ENCODE measurements around the gene RPS24.

RPS24 gene

DNA sequence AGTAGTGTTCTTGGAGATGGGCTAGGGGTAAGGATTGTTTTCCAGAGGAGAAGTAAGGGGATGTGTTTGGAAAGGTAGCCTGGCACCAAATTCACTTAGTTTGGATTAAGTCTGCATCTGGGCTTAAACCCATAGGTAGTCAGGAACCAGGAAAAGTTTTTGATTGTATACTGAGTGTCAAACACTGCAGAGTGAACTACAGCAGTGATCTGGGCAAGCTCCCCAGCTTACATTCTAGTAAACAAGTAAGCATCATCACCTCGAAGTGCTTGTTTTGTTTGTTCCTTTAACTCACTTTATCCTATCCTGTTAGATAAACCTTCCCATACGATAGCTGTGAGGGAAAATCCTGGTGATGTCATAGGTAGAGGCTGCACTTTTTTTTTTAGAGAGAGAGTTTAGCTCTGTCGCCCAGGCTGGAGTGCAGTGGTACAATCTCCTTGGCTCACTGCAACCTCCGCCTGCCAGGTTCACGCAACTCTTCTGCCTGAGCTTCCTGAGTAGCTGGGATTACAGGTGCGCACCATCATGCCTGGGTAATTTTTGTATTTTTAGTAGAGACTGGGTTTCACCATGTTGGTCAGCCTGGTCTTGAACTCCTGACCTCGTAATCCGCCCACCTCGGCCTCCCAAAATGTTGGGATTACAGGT is 2.4 kb downstream of the RPS24 start:
- H3K4me3 ChIP-seq (ENCODE audit: low read depth, low read length): no peak overlapping the region
- DNase-seq (ENCODE audit: low read depth): no peak
- TF ChIP-seq CTCF (IDR thresholded peaks at IDR 0.05; ENCODE audit: low read depth, low read length, missing control alignments): no peak
- in situ Hi-C loops (cut with HindIII; ENCODE audit: low sequenced_read_pairs): no loop called here

DNA sequence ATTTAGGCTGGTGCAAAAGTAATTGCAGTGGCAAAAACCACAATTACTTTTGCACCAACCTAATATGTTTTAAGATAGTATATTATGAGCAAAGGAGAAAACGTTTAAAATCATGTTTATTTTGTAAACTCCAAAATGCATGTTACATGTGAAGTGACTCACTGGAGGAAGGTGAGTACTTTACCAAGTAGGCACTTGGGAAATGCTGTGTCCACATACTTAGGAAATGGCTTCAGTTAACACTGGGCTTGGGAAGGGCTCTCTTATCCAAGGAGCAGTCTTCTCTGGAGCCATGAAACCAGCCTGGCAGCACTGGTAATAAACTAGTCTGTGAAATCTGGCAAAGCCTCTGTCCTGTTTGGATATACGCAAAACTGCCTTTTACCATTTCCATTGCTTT is 4.4 kb downstream of the RPS24 start:
- no peak for DNase-seq (ENCODE audit: low read depth)
- H3K4me3 ChIP-seq (ENCODE audit: low read depth, low read length): no peak overlapping the region

GRCh38 chr10:78038791-78039547 is 5.3 kb downstream of the RPS24 start:
- in situ Hi-C loops (cut with HindIII; ENCODE audit: low sequenced_read_pairs): no loop called here
- no peak for DNase-seq (ENCODE audit: low read depth)
- TF ChIP-seq CTCF (IDR thresholded peaks at IDR 0.05; ENCODE audit: low read depth, low read length, missing control alignments): no peak
- no peak overlapping the region for H3K4me3 ChIP-seq (ENCODE audit: low read depth, low read length)

More for the DNA sequence above, 4.4 kb downstream of the RPS24 start:
- TF ChIP-seq CTCF (IDR thresholded peaks at IDR 0.05; ENCODE audit: low read depth, low read length, missing control alignments): no peak
- in situ Hi-C loops (cut with HindIII; ENCODE audit: low sequenced_read_pairs): no loop called here

GRCh38 chr10:78039743-78040142 is 6.1 kb downstream of the RPS24 start:
- no peak overlapping the region for H3K4me3 ChIP-seq (ENCODE audit: low read depth, low read length)
- in situ Hi-C loops (cut with HindIII; ENCODE audit: low sequenced_read_pairs): loop anchor here (10.0 kb wide), 2 partner anchors 715 to 995 kb away; no protein-coding TSS in a partner anchor
- TF ChIP-seq CTCF (IDR thresholded peaks at IDR 0.05; ENCODE audit: low read depth, low read length, missing control alignments): no peak
- no peak for DNase-seq (ENCODE audit: low read depth)

DNA sequence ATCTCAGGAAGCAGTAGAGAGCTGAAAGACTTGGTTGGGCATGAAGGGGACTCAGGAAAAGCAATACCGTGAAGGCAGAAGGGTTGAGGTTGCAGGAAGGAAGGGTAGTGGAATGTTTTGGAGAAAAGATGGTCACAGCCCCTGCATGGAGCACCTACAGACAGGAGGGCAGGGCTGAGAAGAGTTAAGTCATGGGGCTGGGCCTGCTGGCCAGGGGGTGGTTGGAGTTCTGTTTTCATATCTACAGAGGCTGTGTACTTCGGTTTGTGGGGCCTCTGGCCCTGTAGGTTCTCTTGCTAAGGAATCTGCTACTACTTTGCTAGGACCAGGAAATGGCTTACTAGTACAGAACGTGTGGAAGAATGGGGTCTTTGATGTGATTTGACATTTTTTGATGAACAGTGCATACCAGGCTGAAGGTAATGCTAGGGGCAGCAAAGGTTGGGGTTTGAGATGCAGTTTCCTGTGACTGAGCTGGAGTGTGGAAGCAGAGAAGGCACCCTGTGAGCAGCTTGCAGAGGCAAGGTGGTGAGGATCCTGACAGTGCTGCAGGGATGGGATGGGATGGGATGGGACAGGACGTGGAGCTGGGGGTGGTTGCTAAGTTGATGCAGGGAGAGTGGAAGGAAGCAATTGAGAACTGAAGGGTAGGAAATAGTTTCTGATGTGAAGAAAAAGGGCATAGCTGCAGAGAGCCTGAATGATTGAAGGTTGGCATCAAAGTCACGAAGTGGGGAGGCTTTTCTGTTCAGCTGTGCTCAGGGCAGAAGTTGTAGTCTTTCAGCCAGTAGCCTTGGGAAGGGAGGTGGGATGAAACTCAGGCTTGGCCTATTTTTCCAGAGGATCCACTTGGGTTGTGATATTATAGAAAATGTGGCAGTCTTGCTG is 7.8 kb downstream of the RPS24 start:
- TF ChIP-seq CTCF (IDR thresholded peaks at IDR 0.05; ENCODE audit: low read depth, low read length, missing control alignments): no peak
- no peak for DNase-seq (ENCODE audit: low read depth)
- H3K4me3 ChIP-seq (ENCODE audit: low read depth, low read length): no peak overlapping the region
- in situ Hi-C loops (cut with HindIII; ENCODE audit: low sequenced_read_pairs): loop anchor here (10.0 kb wide), 2 partner anchors 713 to 993 kb away; no protein-coding TSS in a partner anchor
